ENCODE results near the gene M1AP. TPM values are rescaled to one million over a fixed set of nuclear protein-coding genes. Genes with fewer than 3 reads are reported as not detected.

The M1AP gene
- total RNA-seq, 1 donor from 2014 or later = 0.24 TPM

GRCh38 chr2:74551942-74552913 is 95.9 kb downstream of the M1AP start:
- Mint-ChIP-seq H3K4me3 (peak overlapping the region; percentile 95), H3K27me3 (peaks cover 47% of the 10 kb centered on the region), H3K27ac (peak overlapping the region; percentile 70), H3K36me3 (no peaks in the 10 kb centered on the region), H3K9me3 (no peaks in the 10 kb centered on the region), H3K4me1 (ENCODE audit: unreplicated experiment) (peaks cover 20% of the 10 kb centered on the region)
- no peak for DNase-seq (ENCODE audit: extremely low spot score, unreplicated experiment)
- TF ChIP-seq, protein P1, sequence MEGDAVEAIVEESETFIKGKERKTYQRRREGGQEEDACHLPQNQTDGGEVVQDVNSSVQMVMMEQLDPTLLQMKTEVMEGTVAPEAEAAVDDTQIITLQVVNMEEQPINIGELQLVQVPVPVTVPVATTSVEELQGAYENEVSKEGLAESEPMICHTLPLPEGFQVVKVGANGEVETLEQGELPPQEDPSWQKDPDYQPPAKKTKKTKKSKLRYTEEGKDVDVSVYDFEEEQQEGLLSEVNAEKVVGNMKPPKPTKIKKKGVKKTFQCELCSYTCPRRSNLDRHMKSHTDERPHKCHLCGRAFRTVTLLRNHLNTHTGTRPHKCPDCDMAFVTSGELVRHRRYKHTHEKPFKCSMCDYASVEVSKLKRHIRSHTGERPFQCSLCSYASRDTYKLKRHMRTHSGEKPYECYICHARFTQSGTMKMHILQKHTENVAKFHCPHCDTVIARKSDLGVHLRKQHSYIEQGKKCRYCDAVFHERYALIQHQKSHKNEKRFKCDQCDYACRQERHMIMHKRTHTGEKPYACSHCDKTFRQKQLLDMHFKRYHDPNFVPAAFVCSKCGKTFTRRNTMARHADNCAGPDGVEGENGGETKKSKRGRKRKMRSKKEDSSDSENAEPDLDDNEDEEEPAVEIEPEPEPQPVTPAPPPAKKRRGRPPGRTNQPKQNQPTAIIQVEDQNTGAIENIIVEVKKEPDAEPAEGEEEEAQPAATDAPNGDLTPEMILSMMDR (conservative IDR thresholded peaks at IDR 0.05) = no peak

- TF ChIP-seq, protein P1 (conservative IDR thresholded peaks at IDR 0.05) = no peak
- H3K27ac Mint-ChIP-seq = no peak overlapping the region
- DNase-seq (ENCODE audit: extremely low spot score, unreplicated experiment) = no peak
These were observed 96.6 kb downstream of the M1AP start for GRCh38 chr2:74551530-74551929.

GRCh38 chr2:74550231-74550630 is 97.9 kb downstream of the M1AP start:
- Mint-ChIP-seq H3K27ac (no peak overlapping the region), H3K27me3 (peaks cover 35% of the 10 kb centered on the region), H3K9me3 (no peaks in the 10 kb centered on the region), H3K4me3 (peak overlapping the region; percentile 83), H3K36me3 (no peaks in the 10 kb centered on the region), H3K4me1 (ENCODE audit: unreplicated experiment) (peaks cover 20% of the 10 kb centered on the region)
- no peak for DNase-seq (ENCODE audit: extremely low spot score, unreplicated experiment)
- TF ChIP-seq, protein P1 (conservative IDR thresholded peaks at IDR 0.05) = no peak

More at GRCh38 chr2:74551530-74551929, 96.6 kb downstream of the M1AP start:
- H3K27me3 Mint-ChIP-seq = peaks cover 42% of the 10 kb centered on the region
- peak overlapping the region; percentile 37 for H3K4me3 Mint-ChIP-seq
- peaks cover 20% of the 10 kb centered on the region for H3K4me1 Mint-ChIP-seq (ENCODE audit: unreplicated experiment)
- no peaks in the 10 kb centered on the region for H3K36me3 Mint-ChIP-seq
- no peaks in the 10 kb centered on the region for H3K9me3 Mint-ChIP-seq

- Mint-ChIP-seq H3K27me3 (peaks cover 30% of the 10 kb centered on the region), H3K9me3 (no peaks in the 10 kb centered on the region), H3K27ac (peak overlapping the region; percentile 69), H3K4me1 (ENCODE audit: unreplicated experiment) (peaks cover 20% of the 10 kb centered on the region), H3K36me3 (no peaks in the 10 kb centered on the region), H3K4me3 (peak overlapping the region; percentile 83)
- TF ChIP-seq, protein P1 (conservative IDR thresholded peaks at IDR 0.05) = no peak
- no peak for DNase-seq (ENCODE audit: extremely low spot score, unreplicated experiment)
These were observed 99.0 kb downstream of the M1AP start for GRCh38 chr2:74548900-74549826.

GRCh38 chr2:74548285-74548899 is 99.7 kb downstream of the M1AP start:
- Mint-ChIP-seq H3K27ac (peak overlapping the region; percentile 86), H3K27me3 (peaks cover 26% of the 10 kb centered on the region), H3K4me3 (peak overlapping the region; percentile 92), H3K36me3 (no peaks in the 10 kb centered on the region), H3K4me1 (ENCODE audit: unreplicated experiment) (peaks cover 20% of the 10 kb centered on the region), H3K9me3 (no peaks in the 10 kb centered on the region)
- TF ChIP-seq, protein P1 (conservative IDR thresholded peaks at IDR 0.05) = no peak
- no peak for DNase-seq (ENCODE audit: extremely low spot score, unreplicated experiment)
